Endothelial cell of umbilical vein (primary cell): Measurements from ENCODE around the gene HIVEP1. TPM values are rescaled to one million over a fixed set of nuclear protein-coding genes. Genes with fewer than 3 reads are reported as not detected.

Experiments used
- BruUV-seq: library from RNA; stranded (reverse); fragments of 400-500 nt; replicated peaks from 2 replicates; lab custom pipeline; 2021; lab: Mats Ljungman, UMichigan
- CTCF ChIA-PET: fragments of 300-600, 350-600 bp; sonication (Branson Sonifier 250); formaldehyde crosslinking; loops from one replicate; lab custom pipeline; 2021; ENCODE audit warnings: antibody characterized with exemption, inconsistent platforms; lab: Charles Lee
- POLR2A ChIA-PET: fragments of 300-600, 350-600 bp; sonication (Branson Sonifier 250); formaldehyde crosslinking; loops from one replicate; lab custom pipeline; 2021; ENCODE audit warnings: antibody characterized with exemption, inconsistent platforms; lab: Charles Lee
- DNase-seq: peaks from one replicate; pipeline ENCODE4 v3.0.0-alpha.2; 2011; ENCODE audit warnings: low read depth, low spot score
- FAIRE-seq: peaks from 2 replicates; lab custom pipeline; 2011; peaks lifted over from hg19 to GRCh38; lab: Jason Lieb, UNC
- H2AFZ ChIP-seq: 2 replicates; pipeline ENCODE4 v1.6.0; 2012; ENCODE audit warnings: low read depth, low read length, control low read depth, inconsistent platforms
- H3K27ac ChIP-seq: 2 replicates; pipeline ENCODE4 v1.5.1; 2011; ENCODE audit warnings: low read depth, mild to moderate bottlenecking, control low read depth, low read length, moderate library complexity; ENCODE audit not compliant: insufficient read depth
- H3K27me3 ChIP-seq, 2 experiments: 2 replicates each; pipeline versions ENCODE4 v1.6.0 to v1.6.1; 2011; ENCODE audit warnings: low read length in 2 of 2, mixed read lengths in 1 of 2; ENCODE audit not compliant: control insufficient read depth in 2 of 2, insufficient read depth in 2 of 2
- H3K36me3 ChIP-seq, 2 experiments: 2 replicates in 1 of 2; 3 replicates in 1 of 2; pipeline ENCODE4 v1.5.1; 2011; ENCODE audit warnings: low read length in 2 of 2, mild to moderate bottlenecking in 1 of 2, moderate library complexity in 1 of 2; ENCODE audit not compliant: control insufficient read depth in 2 of 2, insufficient read depth in 2 of 2; ENCODE audit errors: extremely low read depth in 1 of 2
- H3K4me1 ChIP-seq: 3 replicates; pipeline ENCODE4 v1.5.1; 2011; ENCODE audit warnings: mild to moderate bottlenecking, low read length; ENCODE audit not compliant: control insufficient read depth, insufficient read depth; ENCODE audit errors: extremely low read depth
- H3K4me2 ChIP-seq: 2 replicates; pipeline ENCODE4 v1.6.1; 2011; ENCODE audit warnings: low read length, control low read depth, mixed read lengths; ENCODE audit not compliant: insufficient read depth
- H3K4me3 ChIP-seq, 3 experiments: fragments of 200-600 bp in 1 of 3; sonication (generic), shearing (Covaris generic) in 1 of 3; replicated peaks in 1 of 3; 2 replicates each; pipeline ENCODE4 v1.5.1; 2011 to 2016; ENCODE audit warnings: control low read depth in 3 of 3, low read length in 3 of 3, mild to moderate bottlenecking in 2 of 3, inconsistent platforms in 1 of 3, low read depth in 1 of 3, moderate library complexity in 1 of 3; ENCODE audit not compliant: insufficient read depth in 1 of 3
- H3K79me2 ChIP-seq: 2 replicates; pipeline ENCODE4 v1.6.0; 2012; ENCODE audit warnings: low read length, inconsistent platforms; ENCODE audit not compliant: control insufficient read depth, insufficient read depth
- H3K9ac ChIP-seq: replicated peaks from 2 replicates; pipeline ENCODE3; 2011; ENCODE audit warnings: low read length, control low read depth; ENCODE audit not compliant: insufficient read depth; ENCODE audit errors: extremely low read depth
- H3K9me1 ChIP-seq: replicated peaks from 3 replicates; pipeline ENCODE4 v1.6.0; 2011; ENCODE audit warnings: mild to moderate bottlenecking, low read length; ENCODE audit not compliant: control insufficient read depth, insufficient read depth; ENCODE audit errors: extremely low read depth
- H3K9me3 ChIP-seq: replicated peaks from 2 replicates; pipeline ENCODE4 v1.5.1; 2012; ENCODE audit warnings: low read length, inconsistent platforms; ENCODE audit not compliant: control insufficient read depth, insufficient read depth
- H4K20me1 ChIP-seq: replicated peaks from 2 replicates; pipeline ENCODE3; 2011; ENCODE audit warnings: mild to moderate bottlenecking, low read length; ENCODE audit not compliant: control insufficient read depth, insufficient read depth; ENCODE audit errors: extremely low read depth
- EZH2 ChIP-seq: IDR thresholded peaks from 2 replicates; pipeline ENCODE4 v1.6.1; 2012; ENCODE audit warnings: borderline replicate concordance, low read depth, mild to moderate bottlenecking, moderate library complexity, low read length, inconsistent platforms; ENCODE audit not compliant: severe bottlenecking
- FOS ChIP-seq: IDR thresholded peaks from 2 replicates; pipeline ENCODE4 v1.6.1; 2011; ENCODE audit warnings: mild to moderate bottlenecking, low read length, moderate library complexity, borderline replicate concordance; ENCODE audit not compliant: insufficient read depth
- GATA2 ChIP-seq: IDR thresholded peaks from 2 replicates; pipeline ENCODE4 v1.7.0; 2011; ENCODE audit warnings: low read depth, mild to moderate bottlenecking, moderate library complexity, mixed read lengths, low read length; ENCODE audit not compliant: insufficient read length, insufficient read depth
- MAX ChIP-seq: IDR thresholded peaks from 2 replicates; pipeline ENCODE4 v1.6.1; 2011; ENCODE audit not compliant: insufficient read depth, insufficient read length
- MYC ChIP-seq: IDR thresholded peaks from one replicate; pipeline ENCODE4 v1.6.1; 2011; ENCODE audit warnings: mild to moderate bottlenecking, low read depth, low read length
- dilution Hi-C: fragments of 300-500 bp; cut with MboI; formaldehyde crosslinking; loops from one replicate; pipeline ENCODE4 v1.15.0; 2019; ENCODE audit warnings: low sequenced_read_pairs; ENCODE audit not compliant: extremely low pct_ligation_motif_present
- intact Hi-C: fragments of 100-400 bp; cut with micrococcal nuclease; formaldehyde crosslinking; loops from one replicate; pipeline ENCODE4 v1.10.0; 2022
- polyA plus RNA-seq, 4 experiments: library from polyadenylated mRNA; depleted of rRNA in 3 of 4; stranded (reverse) in 3 of 4; unstranded in 1 of 4; fragments of >200 nt; gene quantifications; 2 replicates each; pipeline versions ENCODE4 v1.2.1 to v1.2.3, GENCODE V29; 2011 to 2012; ENCODE audit warnings: missing spikeins in 1 of 4
- total RNA-seq: library from RNA; stranded (reverse); gene quantifications from 2 replicates; pipeline ENCODE4 v1.2.3, GENCODE V29; 2021

The HIVEP1 gene
- total and polyA plus RNA-seq, 2 donors (not counting 3 experiments of a cell fraction or from before 2014, with no cell fraction given), result 33.5 to 49.2 TPM

- dilution Hi-C loops, result no loop called here
- no peak overlapping the region for H2AFZ ChIP-seq
- ChIA-PET POLR2A (no interaction called here), CTCF (interaction anchor here (1.4 kb wide), 1 partner anchor 186 kb away, joined by 3 read pairs; no protein-coding TSS in a partner anchor)
- no peak overlapping the region for H3K9ac ChIP-seq
- no peaks in the 10 kb centered on the region for H4K20me1 ChIP-seq
- no peaks in the 10 kb centered on the region for H3K9me1 ChIP-seq
- no peaks in the 10 kb centered on the region for H3K27me3 ChIP-seq
- H3K4me3 ChIP-seq, result no peak overlapping the region
- H3K27ac ChIP-seq, result no peak overlapping the region
- FAIRE-seq (no peak), DNase-seq (no peak)
- no TSS peak for BruUV-seq
- intact Hi-C loops, result no loop called here
- TF ChIP-seq MAX (no peak), GATA2 (no peak), EZH2 (no peak), FOS (no peak)
- H3K36me3 ChIP-seq, result no peaks in the 10 kb centered on the region
- H3K9me3 ChIP-seq, result no peaks in the 10 kb centered on the region
- H3K79me2 ChIP-seq, result peaks cover 4% of the 10 kb centered on the region
- H3K4me1 ChIP-seq, result no peaks in the 10 kb centered on the region
- H3K4me2 ChIP-seq, result no peak overlapping the region
Observed at GRCh38 chr6:12101653-12102312, 89.7 kb downstream of the HIVEP1 start.

- ChIA-PET POLR2A (interaction anchor here (0.8 kb wide), 1 partner anchor 89 kb away, joined by 4 read pairs; no protein-coding TSS in a partner anchor), CTCF (interaction anchor here (1.3 kb wide), 1 partner anchor 22 kb away, joined by 3 read pairs; no protein-coding TSS in a partner anchor)
- Histone ChIP-seq H4K20me1 (no peaks in the 10 kb centered on the region), H2AFZ (no peak overlapping the region), H3K4me2 (no peak overlapping the region), H3K9ac (no peak overlapping the region), H3K79me2 (peaks cover 4% of the 10 kb centered on the region), H3K4me3 (no peak overlapping the region), H3K36me3 (no peaks in the 10 kb centered on the region), H3K4me1 (no peaks in the 10 kb centered on the region), H3K9me1 (no peaks in the 10 kb centered on the region), H3K27ac (no peak overlapping the region), H3K27me3 (no peaks in the 10 kb centered on the region), H3K9me3 (no peaks in the 10 kb centered on the region)
- no peak for TF ChIP-seq FOS
- no peak for TF ChIP-seq GATA2
- TF ChIP-seq MYC, result no peak
- DNase-seq (no peak), FAIRE-seq (no peak)
- dilution Hi-C loops, result no loop called here
- intact Hi-C loops, result no loop called here
- BruUV-seq, result no TSS peak
Observed at GRCh38 chr6:12102350-12102749, 90.2 kb downstream of the HIVEP1 start.
